Liver (tissue), 9 donors: Measurements from ENCODE around the gene PARD3. TPM values are rescaled to one million over a fixed set of nuclear protein-coding genes. Genes with fewer than 3 reads are reported as not detected.

Source experiments
- DNase-seq: peaks from one replicate; pipeline ENCODE4 v3.0.0-alpha.2; 2017; ENCODE audit warnings: low spot score
- H3K27ac ChIP-seq, 2 donors: one replicate each; pipeline ENCODE4 v1.7.0; 2013; ENCODE audit warnings: inconsistent platforms in 2 of 2, low read length in 2 of 2, control low read depth in 1 of 2, low read depth in 1 of 2, mild to moderate bottlenecking in 1 of 2
- H3K27me3 ChIP-seq, 4 donors: one replicate each; pipeline versions ENCODE4 v1.6.1 to v1.7.0; 2013; ENCODE audit warnings: low read length in 3 of 4, inconsistent platforms in 1 of 4, mild to moderate bottlenecking in 1 of 4, moderate library complexity in 1 of 4; ENCODE audit not compliant: control insufficient read depth in 4 of 4, insufficient read depth in 4 of 4
- H3K36me3 ChIP-seq, 4 donors: one replicate each; pipeline versions ENCODE4 v1.6.1 to v1.7.0; 2013; ENCODE audit warnings: low read length in 3 of 4, mild to moderate bottlenecking in 3 of 4, low read depth in 1 of 4, moderate library complexity in 1 of 4; ENCODE audit not compliant: control insufficient read depth in 4 of 4, insufficient read depth in 3 of 4
- H3K4me1 ChIP-seq, 4 donors: one replicate each; pipeline versions ENCODE4 v1.6.1 to v1.7.0; 2013; ENCODE audit warnings: low read length in 3 of 4, mild to moderate bottlenecking in 3 of 4, moderate library complexity in 1 of 4; ENCODE audit not compliant: control insufficient read depth in 4 of 4, insufficient read depth in 4 of 4
- H3K4me3 ChIP-seq, 3 donors: one replicate each; pipeline versions ENCODE4 v1.6.1 to v1.7.0; 2013; ENCODE audit warnings: low read length in 3 of 3, control low read depth in 1 of 3, low read depth in 1 of 3, mild to moderate bottlenecking in 1 of 3
- H3K9ac ChIP-seq, 2 donors: one replicate each; pipeline ENCODE4 v1.7.0; 2013; ENCODE audit warnings: low read length in 2 of 2, mild to moderate bottlenecking in 2 of 2, moderate library complexity in 2 of 2, control low read depth in 1 of 2, low read depth in 1 of 2
- H3K9me3 ChIP-seq, 4 donors: one replicate each; pipeline versions ENCODE4 v1.6.1 to v1.7.0; 2013; ENCODE audit warnings: low read length in 3 of 4; ENCODE audit not compliant: control insufficient read depth in 4 of 4
- CTCF ChIP-seq: fragments of 150-350 bp; IDR thresholded peaks from 2 replicates; pipeline ENCODE4 v1.5.1; 2017; ENCODE audit warnings: improper control_type of control experiment, low read depth, low read length; ENCODE audit not compliant: missing input control
- EGR1 ChIP-seq, 2 donors: IDR thresholded peaks; 2 replicates each; pipeline ENCODE4 v1.6.1; 2016 to 2018; ENCODE audit warnings: antibody characterized with exemption in 2 of 2, low read depth in 2 of 2
- FOXA2 ChIP-seq: IDR thresholded peaks from 2 replicates; pipeline ENCODE4 v1.6.1; 2016; ENCODE audit warnings: antibody characterized with exemption
- HNF4A ChIP-seq, 2 donors: conservative IDR thresholded peaks; 2 replicates each; pipeline ENCODE4 v1.6.1; 2016; ENCODE audit warnings: antibody characterized with exemption in 2 of 2, mild to moderate bottlenecking in 2 of 2
- RAD21 ChIP-seq, 2 donors: IDR thresholded peaks; 2 replicates each; pipeline ENCODE4 v1.6.1; 2016; ENCODE audit warnings: antibody characterized with exemption in 2 of 2, mild to moderate bottlenecking in 2 of 2
- RXRA ChIP-seq, 2 donors: IDR thresholded peaks; 2 replicates each; pipeline ENCODE4 v1.6.1; 2017 to 2018; ENCODE audit warnings: antibody characterized with exemption in 2 of 2, mild to moderate bottlenecking in 1 of 2
- SP1 ChIP-seq: IDR thresholded peaks from 2 replicates; pipeline ENCODE4 v1.6.1; 2018; ENCODE audit warnings: antibody characterized with exemption, mild to moderate bottlenecking
- TAF1 ChIP-seq: conservative IDR thresholded peaks from 2 replicates; pipeline ENCODE4 v1.6.1; 2016; ENCODE audit warnings: antibody characterized with exemption, mild to moderate bottlenecking
- YY1 ChIP-seq: IDR thresholded peaks from 2 replicates; pipeline ENCODE4 v1.6.1; 2016; ENCODE audit warnings: antibody characterized with exemption, mild to moderate bottlenecking
- WGBS: extraction: QIAGEN DNeasy Blood & Tissue Kit; methylation state at CpG from one replicate; pipeline ENCODE4 v1.1.7; 2013; 5-methylcytosine and 5-hydroxymethylcytosine counted together
- polyA plus RNA-seq, 2 donors: library from polyadenylated mRNA; stranded (reverse) in 1 of 2; unstranded in 1 of 2; fragments of 200-250 nt in 1 of 2; fragments of >200 nt in 1 of 2; fragmentation: Nextera tagmentation in 1 of 2; extraction: Ambion mirVana in 1 of 2; gene quantifications; one replicate each; pipeline versions ENCODE4 v1.2.1 to v1.2.3, GENCODE V29; 2013 to 2015
- total RNA-seq, 2 donors: library from RNA; depleted of rRNA; stranded (reverse); fragments of >200 nt; gene quantifications; one replicate each; pipeline ENCODE4 v1.2.3, GENCODE V29; 2014
- TF ChIP-seq, protein P1 (sequence below): IDR thresholded peaks from 2 replicates; pipeline ENCODE4 v1.6.1; 2016; ENCODE audit warnings: antibody characterized with exemption, mild to moderate bottlenecking
- TF ChIP-seq, protein P2 (sequence below): IDR thresholded peaks from 2 replicates; pipeline ENCODE4 v1.6.1; 2016; ENCODE audit warnings: antibody characterized with exemption
- donor health status: healthy.
- donor health status: healthy.
- donor health status: healthy.
- donor health status: healthy.
- donor health status: healthy.

The PARD3 gene
- total and polyA plus RNA-seq, 4 donors, result 12.3 to 43.8 (median 13.5) TPM

DNA sequence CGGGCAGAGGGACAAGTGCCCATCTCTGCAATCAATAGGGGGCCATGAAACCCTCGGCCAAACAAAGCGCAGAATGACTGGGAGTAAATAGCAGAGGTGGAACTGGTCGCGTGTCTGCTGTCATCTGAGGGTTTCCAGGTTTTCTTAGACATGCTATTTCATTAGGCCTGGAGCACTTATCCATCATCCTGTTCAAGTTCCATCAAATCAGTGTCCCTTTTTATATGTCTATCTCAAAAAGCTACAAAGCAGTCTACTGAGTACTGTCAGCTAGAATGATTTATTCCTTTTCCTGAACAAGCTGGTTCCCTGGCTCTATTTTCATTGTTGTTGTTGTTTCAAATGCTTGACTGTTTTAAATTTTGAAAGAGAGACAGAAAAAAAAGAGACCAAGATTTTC, 590.5 kb downstream of the PARD3 start:
- no peak overlapping the region for H3K4me3 ChIP-seq
- DNase-seq, result no peak
- no peaks in the 10 kb centered on the region for H3K9me3 ChIP-seq
- 89% methylated on average over 5 of the region's 5 CpGs for WGBS
- H3K27me3 ChIP-seq, result no peaks in the 10 kb centered on the region
- H3K27ac ChIP-seq, result no peak overlapping the region
- no peak overlapping the region for H3K9ac ChIP-seq
- H3K36me3 ChIP-seq, result no peaks in the 10 kb centered on the region
- no peaks in the 10 kb centered on the region for H3K4me1 ChIP-seq
- TF ChIP-seq FOXA2 (no peak), SP1 (no peak), YY1 (no peak), RAD21 (IDR thresholded peaks at IDR 0.05) (no peak), HNF4A (conservative IDR thresholded peaks at IDR 0.05) (no peak), TAF1 (no peak), EGR1 (IDR thresholded peaks at IDR 0.05; ENCODE audit: low read depth in 2 of 2) (no peak)
- TF ChIP-seq, protein P1, sequence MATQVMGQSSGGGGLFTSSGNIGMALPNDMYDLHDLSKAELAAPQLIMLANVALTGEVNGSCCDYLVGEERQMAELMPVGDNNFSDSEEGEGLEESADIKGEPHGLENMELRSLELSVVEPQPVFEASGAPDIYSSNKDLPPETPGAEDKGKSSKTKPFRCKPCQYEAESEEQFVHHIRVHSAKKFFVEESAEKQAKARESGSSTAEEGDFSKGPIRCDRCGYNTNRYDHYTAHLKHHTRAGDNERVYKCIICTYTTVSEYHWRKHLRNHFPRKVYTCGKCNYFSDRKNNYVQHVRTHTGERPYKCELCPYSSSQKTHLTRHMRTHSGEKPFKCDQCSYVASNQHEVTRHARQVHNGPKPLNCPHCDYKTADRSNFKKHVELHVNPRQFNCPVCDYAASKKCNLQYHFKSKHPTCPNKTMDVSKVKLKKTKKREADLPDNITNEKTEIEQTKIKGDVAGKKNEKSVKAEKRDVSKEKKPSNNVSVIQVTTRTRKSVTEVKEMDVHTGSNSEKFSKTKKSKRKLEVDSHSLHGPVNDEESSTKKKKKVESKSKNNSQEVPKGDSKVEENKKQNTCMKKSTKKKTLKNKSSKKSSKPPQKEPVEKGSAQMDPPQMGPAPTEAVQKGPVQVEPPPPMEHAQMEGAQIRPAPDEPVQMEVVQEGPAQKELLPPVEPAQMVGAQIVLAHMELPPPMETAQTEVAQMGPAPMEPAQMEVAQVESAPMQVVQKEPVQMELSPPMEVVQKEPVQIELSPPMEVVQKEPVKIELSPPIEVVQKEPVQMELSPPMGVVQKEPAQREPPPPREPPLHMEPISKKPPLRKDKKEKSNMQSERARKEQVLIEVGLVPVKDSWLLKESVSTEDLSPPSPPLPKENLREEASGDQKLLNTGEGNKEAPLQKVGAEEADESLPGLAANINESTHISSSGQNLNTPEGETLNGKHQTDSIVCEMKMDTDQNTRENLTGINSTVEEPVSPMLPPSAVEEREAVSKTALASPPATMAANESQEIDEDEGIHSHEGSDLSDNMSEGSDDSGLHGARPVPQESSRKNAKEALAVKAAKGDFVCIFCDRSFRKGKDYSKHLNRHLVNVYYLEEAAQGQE, result no peak
- TF ChIP-seq, protein P2, sequence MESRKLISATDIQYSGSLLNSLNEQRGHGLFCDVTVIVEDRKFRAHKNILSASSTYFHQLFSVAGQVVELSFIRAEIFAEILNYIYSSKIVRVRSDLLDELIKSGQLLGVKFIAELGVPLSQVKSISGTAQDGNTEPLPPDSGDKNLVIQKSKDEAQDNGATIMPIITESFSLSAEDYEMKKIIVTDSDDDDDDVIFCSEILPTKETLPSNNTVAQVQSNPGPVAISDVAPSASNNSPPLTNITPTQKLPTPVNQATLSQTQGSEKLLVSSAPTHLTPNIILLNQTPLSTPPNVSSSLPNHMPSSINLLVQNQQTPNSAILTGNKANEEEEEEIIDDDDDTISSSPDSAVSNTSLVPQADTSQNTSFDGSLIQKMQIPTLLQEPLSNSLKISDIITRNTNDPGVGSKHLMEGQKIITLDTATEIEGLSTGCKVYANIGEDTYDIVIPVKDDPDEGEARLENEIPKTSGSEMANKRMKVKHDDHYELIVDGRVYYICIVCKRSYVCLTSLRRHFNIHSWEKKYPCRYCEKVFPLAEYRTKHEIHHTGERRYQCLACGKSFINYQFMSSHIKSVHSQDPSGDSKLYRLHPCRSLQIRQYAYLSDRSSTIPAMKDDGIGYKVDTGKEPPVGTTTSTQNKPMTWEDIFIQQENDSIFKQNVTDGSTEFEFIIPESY, result no peak

DNA sequence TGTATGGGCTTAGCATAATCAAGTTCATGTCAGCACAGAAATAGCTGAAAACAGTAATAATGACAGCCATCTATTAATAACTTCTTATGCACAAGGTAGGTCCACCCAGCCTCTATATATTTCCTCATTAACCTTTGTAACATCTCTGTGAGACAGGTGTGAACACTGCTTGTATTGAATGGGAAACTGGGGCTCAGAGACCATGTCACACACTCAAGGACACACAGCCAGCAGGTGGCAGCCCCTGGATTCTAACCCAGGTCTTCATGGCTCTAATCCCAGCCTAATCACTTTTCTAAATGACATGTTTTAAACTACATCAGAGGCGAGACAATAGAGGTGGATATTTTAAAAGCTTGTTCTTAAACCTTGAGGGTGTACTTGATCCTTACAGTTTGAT, 591.4 kb downstream of the PARD3 start:
- H3K9me3 ChIP-seq, result no peaks in the 10 kb centered on the region
- no peak overlapping the region for H3K9ac ChIP-seq
- 92% methylated on average over 1 of the region's 1 CpG for WGBS
- H3K36me3 ChIP-seq, result no peaks in the 10 kb centered on the region
- no peaks in the 10 kb centered on the region for H3K27me3 ChIP-seq
- DNase-seq, result no peak
- no peak overlapping the region for H3K4me3 ChIP-seq
- no peaks in the 10 kb centered on the region for H3K4me1 ChIP-seq
- TF ChIP-seq RXRA (IDR thresholded peaks at IDR 0.05) (no peak), CTCF (no peak)
- TF ChIP-seq, protein P2, result no peak
- no peak overlapping the region for H3K27ac ChIP-seq
